HFF-Myc (cell line): ENCODE results near the gene SOAT1.

Source experiments
- DNase-seq: peaks from one replicate; pipeline ENCODE4 v3.0.0-alpha.2; 2011; ENCODE audit warnings: low read depth; ENCODE audit errors: extremely low read depth
- H3K4me3 ChIP-seq: replicated peaks from 2 replicates; pipeline ENCODE4 v1.5.1; 2011; ENCODE audit warnings: low read depth, mild to moderate bottlenecking, control low read depth, low read length
- TF ChIP-seq, protein P1 (sequence below): IDR thresholded peaks from 2 replicates; pipeline ENCODE4 v1.5.1; 2012; ENCODE audit warnings: mild to moderate bottlenecking, low read depth, low read length, control low read depth; ENCODE audit errors: missing control alignments

Gene SOAT1

DNA sequence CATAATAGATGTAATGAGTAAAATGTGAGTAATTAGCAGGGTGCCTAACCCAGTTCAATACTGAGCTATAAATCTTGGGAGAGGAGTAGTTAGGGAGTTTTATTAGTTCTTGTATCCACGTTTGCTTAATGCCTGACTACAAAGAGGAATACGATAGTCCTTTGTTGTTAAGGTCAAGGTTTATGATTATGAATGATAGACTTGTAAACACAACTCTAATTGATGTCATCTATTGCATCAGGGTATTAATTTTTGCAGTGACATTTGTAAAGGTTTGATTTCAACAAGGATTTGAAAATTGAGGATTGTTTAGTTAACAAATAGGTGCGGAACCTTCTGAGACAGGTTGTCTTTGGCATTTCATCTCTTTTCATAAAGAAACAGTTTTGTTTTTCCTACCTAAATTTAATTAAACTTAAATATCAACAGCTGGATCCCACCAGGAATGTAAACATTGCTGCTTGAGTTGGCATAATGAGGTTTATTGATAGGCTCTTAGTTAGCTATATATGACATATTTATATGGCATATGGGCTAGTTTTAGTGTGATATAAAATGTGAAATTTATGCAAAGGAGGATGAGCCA is 9.7 kb downstream of the SOAT1 start:
- DNase-seq = no peak
- TF ChIP-seq, protein P1, sequence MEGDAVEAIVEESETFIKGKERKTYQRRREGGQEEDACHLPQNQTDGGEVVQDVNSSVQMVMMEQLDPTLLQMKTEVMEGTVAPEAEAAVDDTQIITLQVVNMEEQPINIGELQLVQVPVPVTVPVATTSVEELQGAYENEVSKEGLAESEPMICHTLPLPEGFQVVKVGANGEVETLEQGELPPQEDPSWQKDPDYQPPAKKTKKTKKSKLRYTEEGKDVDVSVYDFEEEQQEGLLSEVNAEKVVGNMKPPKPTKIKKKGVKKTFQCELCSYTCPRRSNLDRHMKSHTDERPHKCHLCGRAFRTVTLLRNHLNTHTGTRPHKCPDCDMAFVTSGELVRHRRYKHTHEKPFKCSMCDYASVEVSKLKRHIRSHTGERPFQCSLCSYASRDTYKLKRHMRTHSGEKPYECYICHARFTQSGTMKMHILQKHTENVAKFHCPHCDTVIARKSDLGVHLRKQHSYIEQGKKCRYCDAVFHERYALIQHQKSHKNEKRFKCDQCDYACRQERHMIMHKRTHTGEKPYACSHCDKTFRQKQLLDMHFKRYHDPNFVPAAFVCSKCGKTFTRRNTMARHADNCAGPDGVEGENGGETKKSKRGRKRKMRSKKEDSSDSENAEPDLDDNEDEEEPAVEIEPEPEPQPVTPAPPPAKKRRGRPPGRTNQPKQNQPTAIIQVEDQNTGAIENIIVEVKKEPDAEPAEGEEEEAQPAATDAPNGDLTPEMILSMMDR = no peak
- no peak overlapping the region for H3K4me3 ChIP-seq

DNA sequence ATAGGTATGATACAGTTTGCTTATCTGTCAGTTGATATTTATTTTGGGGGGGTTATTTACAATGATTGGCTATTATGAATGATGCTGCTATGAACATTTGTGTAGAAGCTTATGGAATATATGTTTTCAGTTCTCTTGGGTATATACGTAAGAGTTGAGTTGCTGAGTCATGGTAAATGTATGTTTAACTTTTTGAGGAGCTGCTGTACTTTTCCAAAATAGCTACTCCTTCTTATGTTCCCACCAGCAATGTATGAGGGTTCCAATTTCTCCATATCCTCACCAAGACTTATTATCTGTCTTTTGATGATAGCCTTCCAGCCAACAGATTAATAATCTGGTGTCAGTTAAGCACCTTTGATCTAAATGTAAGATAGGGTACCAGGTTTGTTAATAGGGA is 11.9 kb downstream of the SOAT1 start:
- no peak for DNase-seq
- TF ChIP-seq, protein P1 = no peak

GRCh38 chr1:179310291-179310690 is 16.7 kb downstream of the SOAT1 start:
- DNase-seq = no peak

More for the DNA sequence above, 11.9 kb downstream of the SOAT1 start:
- no peak overlapping the region for H3K4me3 ChIP-seq

DNA sequence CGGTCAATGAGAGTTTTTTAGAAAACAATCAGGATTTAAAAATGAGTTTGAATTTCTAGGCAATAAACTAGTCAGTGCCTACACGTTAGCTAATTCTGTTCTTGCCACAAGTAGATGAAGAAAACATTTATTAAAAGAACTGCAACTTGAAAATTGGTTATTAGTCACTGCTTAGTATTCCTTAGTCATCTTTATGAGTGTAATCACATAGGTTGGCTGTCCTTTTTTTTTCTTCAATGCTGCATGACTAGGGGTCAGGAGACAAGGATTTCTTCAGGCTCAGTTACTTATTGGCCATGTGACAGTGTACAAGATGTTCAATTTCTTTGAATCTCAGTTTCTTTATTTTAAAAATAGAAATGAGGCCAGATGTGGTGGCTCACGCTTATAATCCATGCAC is 17.1 kb downstream of the SOAT1 start:
- TF ChIP-seq, protein P1 = no peak
- H3K4me3 ChIP-seq = no peak overlapping the region
- peak; percentile 25 for DNase-seq

More at GRCh38 chr1:179310291-179310690, 16.7 kb downstream of the SOAT1 start:
- TF ChIP-seq, protein P1 = no peak
- no peak overlapping the region for H3K4me3 ChIP-seq

DNA sequence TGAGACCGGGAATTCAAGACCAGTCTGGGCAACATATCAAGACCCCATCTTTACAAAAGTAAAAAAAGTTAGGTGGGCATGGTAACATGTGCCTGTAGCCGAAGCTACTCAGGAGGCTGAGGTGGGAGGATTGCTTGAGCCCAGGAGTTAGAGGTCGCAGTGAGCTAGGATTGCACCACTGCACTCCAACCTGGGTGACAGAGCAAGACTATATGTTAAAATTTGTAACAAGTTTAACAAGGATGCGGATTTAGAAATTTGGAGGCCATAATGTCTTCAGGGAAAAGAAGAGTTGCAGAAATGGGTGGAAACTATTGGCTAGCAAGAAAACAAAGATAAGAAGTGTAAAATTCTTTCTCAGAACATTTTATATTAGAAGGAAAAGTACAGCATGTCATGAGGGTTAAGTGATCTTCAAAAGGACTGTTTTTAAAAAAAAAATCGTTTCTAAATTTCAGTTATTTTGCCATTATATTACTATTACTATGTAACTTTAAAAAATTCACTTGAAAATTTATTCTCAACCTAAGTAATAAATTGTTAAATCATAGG is 17.6 kb downstream of the SOAT1 start:
- no peak overlapping the region for H3K4me3 ChIP-seq
- TF ChIP-seq, protein P1 = no peak
- no peak for DNase-seq

DNA sequence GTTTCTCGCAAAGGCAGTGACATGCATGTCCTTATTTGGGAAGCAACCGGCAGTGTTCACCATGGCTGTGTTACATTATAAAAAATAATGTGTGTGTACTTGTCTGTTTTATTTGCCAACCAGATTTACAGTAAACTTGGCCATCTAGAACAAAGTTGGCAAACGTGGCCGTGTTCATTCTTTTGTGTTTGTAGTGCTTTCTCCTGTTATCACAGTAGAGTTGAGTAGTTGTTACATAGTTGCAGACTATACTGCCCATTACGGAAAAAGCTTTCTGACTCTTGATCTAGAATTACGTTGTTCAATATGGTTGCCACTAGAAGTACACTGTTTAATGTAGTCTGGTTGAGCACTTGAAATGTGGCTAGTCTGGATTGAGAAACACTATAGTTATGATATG is 19.4 kb downstream of the SOAT1 start:
- H3K4me3 ChIP-seq = no peak overlapping the region
- no peak for DNase-seq
- TF ChIP-seq, protein P1 = no peak

- DNase-seq = no peak
- TF ChIP-seq, protein P1 = no peak
- no peak overlapping the region for H3K4me3 ChIP-seq
These were observed 21.3 kb downstream of the SOAT1 start for GRCh38 chr1:179314928-179315327.
